Activated T-helper 1 cell treated with anti-CD3 and anti-CD28 coated beads, Interleukin-12 subunit alpha, Interleukin-12 subunit beta, Interleukin-2, Interleukin-4 antibody, amounts not matched to agents 30 ng/mL and 10 ng/mL and 1 ng/mL, durations not matched to agents 14 hours and 24 hours and 36 hours (primary cell): Measurements from ENCODE around the gene SCP2. TPM values are rescaled to one million over a fixed set of nuclear protein-coding genes. Genes with fewer than 3 reads are reported as not detected.

Experiments used
- DNase-seq: peaks from one replicate; pipeline ENCODE4 v3.0.0; 2021; ENCODE audit warnings: low spot score
- H3K27ac Mint-ChIP-seq: one replicate; pipeline ENCODE4 v1.8.0; 2021; ENCODE audit warnings: mild to moderate bottlenecking, mixed read lengths
- H3K27me3 Mint-ChIP-seq: one replicate; pipeline ENCODE4 v1.8.0; 2022; ENCODE audit warnings: mild to moderate bottlenecking, moderate library complexity, mixed read lengths; ENCODE audit not compliant: insufficient read depth
- H3K36me3 Mint-ChIP-seq: one replicate; pipeline ENCODE4 v1.8.0; 2021; ENCODE audit warnings: low read depth, mixed read lengths
- H3K4me1 Mint-ChIP-seq: one replicate; pipeline ENCODE4 v1.8.0; 2021; ENCODE audit warnings: low read depth, mixed read lengths
- H3K4me3 Mint-ChIP-seq: one replicate; pipeline ENCODE4 v1.8.0; 2021; ENCODE audit warnings: mild to moderate bottlenecking, moderate library complexity, mixed read lengths
- H3K9me3 Mint-ChIP-seq: one replicate; pipeline ENCODE4 v1.8.0; 2021; ENCODE audit warnings: mixed read lengths
- intact Hi-C: fragments of 100-400 bp; cut with micrococcal nuclease; formaldehyde crosslinking; loops from one replicate; pipeline ENCODE4 v1.15.1; 2024
- total RNA-seq: library from RNA; stranded (reverse); gene quantifications from 2 replicates; pipeline ENCODE4 v1.2.3, GENCODE V29; 2022

The SCP2 gene
- 54.7 and 58.3 TPM in 2 replicates for total RNA-seq

- Mint-ChIP-seq H3K27ac (peak within 1 kb of the TSS; percentile 83), H3K9me3 (no peaks in the 10 kb centered on the region), H3K4me3 (peak within 1 kb of the TSS; percentile 90), H3K27me3 (peaks cover 8% of the 10 kb centered on the region), H3K4me1 (peaks cover 15% of the 10 kb centered on the region), H3K36me3 (no peaks in the 10 kb centered on the region)
- intact Hi-C loops: loop anchor here (2.0 to 10.0 kb wide), 7 partner anchors 85 to 563 kb away; partner anchors contain the start of genes CC2D1B, CZIB, LRP8 and TUT4
- DNase-seq: peak; percentile 74
Measured at GRCh38 chr1:52927212-52928014, at the start of gene SCP2. SCP2 (plus strand) TSS chr1:52927276; CDS start chr1:52927397, 121 bp downstream.

DNA sequence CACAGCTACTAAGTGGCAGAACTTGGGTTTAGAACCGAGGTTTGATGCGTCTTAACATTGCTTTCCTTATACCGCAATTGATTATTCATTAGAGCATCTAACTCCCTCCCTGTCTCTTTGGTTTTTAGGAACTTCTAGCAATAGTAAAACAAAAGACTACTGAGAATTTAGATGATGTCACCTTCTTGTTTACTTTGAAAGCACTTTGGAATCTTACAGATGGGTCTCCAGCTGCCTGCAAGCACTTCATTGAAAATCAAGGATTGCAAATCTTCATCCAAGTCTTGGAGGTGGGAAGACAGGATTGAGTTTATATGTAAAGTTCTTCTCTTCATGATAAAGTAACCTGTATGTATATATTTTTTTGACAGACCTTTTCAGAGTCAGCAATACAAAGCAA lies 49.5 kb upstream of the SCP2 start:
- no peaks in the 10 kb centered on the region for H3K36me3 Mint-ChIP-seq
- no peaks in the 10 kb centered on the region for H3K4me1 Mint-ChIP-seq
- H3K9me3 Mint-ChIP-seq: no peaks in the 10 kb centered on the region
- intact Hi-C loops: no loop called here
- DNase-seq: no peak
- no peak overlapping the region for H3K27ac Mint-ChIP-seq
- no peak overlapping the region for H3K4me3 Mint-ChIP-seq
- H3K27me3 Mint-ChIP-seq: peaks cover 3% of the 10 kb centered on the region

- no peak for DNase-seq
- intact Hi-C loops: no loop called here
- Mint-ChIP-seq H3K27ac (no peak overlapping the region), H3K4me3 (no peak overlapping the region), H3K9me3 (no peaks in the 10 kb centered on the region), H3K27me3 (peaks cover 3% of the 10 kb centered on the region), H3K4me1 (no peaks in the 10 kb centered on the region), H3K36me3 (no peaks in the 10 kb centered on the region)
Measured at GRCh38 chr1:52880206-52880605, 46.9 kb upstream of the SCP2 start.

GRCh38 chr1:52887483-52887882 lies 39.6 kb upstream of the SCP2 start:
- no peaks in the 10 kb centered on the region for H3K36me3 Mint-ChIP-seq
- no peak overlapping the region for H3K4me3 Mint-ChIP-seq
- H3K27me3 Mint-ChIP-seq: peaks cover 2% of the 10 kb centered on the region
- H3K9me3 Mint-ChIP-seq: no peaks in the 10 kb centered on the region
- DNase-seq: no peak
- H3K27ac Mint-ChIP-seq: no peak overlapping the region
- no peaks in the 10 kb centered on the region for H3K4me1 Mint-ChIP-seq
- intact Hi-C loops: no loop called here

DNA sequence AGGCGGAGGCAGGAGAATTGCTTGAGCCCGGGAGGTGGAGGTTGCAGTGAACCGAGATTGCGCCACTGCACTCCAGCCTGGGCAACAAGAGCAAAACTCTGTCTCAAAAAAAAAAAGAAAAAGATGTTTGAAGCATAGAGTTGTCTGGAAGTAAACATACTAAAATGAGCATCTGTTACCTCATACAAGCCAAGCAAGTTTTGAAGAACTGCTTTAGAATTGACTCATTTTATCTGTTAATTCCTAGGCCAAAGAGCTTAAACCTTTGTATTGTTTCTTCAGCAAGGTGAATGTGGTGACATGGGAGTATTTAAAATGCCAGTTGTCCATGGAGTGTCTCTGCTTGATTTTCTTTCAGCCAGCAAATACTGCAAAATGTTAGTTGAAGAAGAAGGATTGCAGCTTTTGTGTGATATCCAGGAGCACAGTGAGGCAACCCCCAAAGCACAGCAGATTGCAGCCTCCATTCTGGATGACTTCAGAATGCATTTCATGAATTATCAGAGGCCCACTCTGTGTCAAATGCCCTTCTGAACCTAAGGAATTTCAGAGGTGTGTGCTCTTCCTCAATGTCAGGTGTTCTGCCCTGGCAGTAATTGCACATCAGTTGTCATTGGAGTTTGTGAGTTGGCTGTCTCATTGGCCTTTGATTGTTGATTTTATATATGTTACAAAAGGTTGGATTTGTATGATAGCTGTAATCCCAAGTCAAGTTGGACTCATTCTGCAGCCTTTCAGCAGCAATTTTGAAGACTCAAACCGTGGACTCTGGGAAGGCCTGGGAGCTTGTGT lies 34.5 kb upstream of the SCP2 start:
- no peaks in the 10 kb centered on the region for H3K9me3 Mint-ChIP-seq
- H3K4me3 Mint-ChIP-seq: no peak overlapping the region
- no peak for DNase-seq
- peaks cover 2% of the 10 kb centered on the region for H3K27me3 Mint-ChIP-seq
- intact Hi-C loops: no loop called here
- no peaks in the 10 kb centered on the region for H3K4me1 Mint-ChIP-seq
- H3K27ac Mint-ChIP-seq: no peak overlapping the region
- H3K36me3 Mint-ChIP-seq: no peaks in the 10 kb centered on the region

DNA sequence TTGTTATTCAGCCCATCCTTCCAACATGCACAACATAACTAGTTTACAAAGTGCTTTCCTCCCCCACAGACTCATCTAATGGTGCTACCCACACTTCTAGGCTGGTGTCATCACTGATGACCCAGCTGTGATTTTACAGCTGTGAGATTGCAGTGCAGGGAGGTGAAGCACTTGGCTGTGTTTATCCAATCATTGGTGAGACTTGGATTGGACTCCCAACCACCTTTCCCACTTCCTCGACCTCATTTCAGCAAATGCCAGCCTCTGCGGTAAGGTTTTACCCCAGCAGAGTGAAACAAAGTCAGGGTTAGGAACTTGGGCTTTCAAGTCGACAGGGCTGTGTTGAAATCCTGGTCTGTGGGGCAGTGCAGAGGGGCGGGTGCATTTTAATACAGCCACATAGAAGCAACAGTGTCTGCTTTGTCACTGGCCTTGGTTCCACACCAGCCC lies 27.6 kb upstream of the SCP2 start:
- intact Hi-C loops: no loop called here
- H3K27me3 Mint-ChIP-seq: no peaks in the 10 kb centered on the region
- no peaks in the 10 kb centered on the region for H3K36me3 Mint-ChIP-seq
- H3K9me3 Mint-ChIP-seq: no peaks in the 10 kb centered on the region
- DNase-seq: no peak
- no peaks in the 10 kb centered on the region for H3K4me1 Mint-ChIP-seq
- H3K27ac Mint-ChIP-seq: no peak overlapping the region
- no peak overlapping the region for H3K4me3 Mint-ChIP-seq

- intact Hi-C loops: no loop called here
- H3K27me3 Mint-ChIP-seq: no peaks in the 10 kb centered on the region
- H3K27ac Mint-ChIP-seq: no peak overlapping the region
- no peak for DNase-seq
- H3K36me3 Mint-ChIP-seq: no peaks in the 10 kb centered on the region
- H3K4me3 Mint-ChIP-seq: no peak overlapping the region
- H3K9me3 Mint-ChIP-seq: no peaks in the 10 kb centered on the region
- no peaks in the 10 kb centered on the region for H3K4me1 Mint-ChIP-seq
Measured at GRCh38 chr1:52900402-52900801, 26.7 kb upstream of the SCP2 start.

DNA sequence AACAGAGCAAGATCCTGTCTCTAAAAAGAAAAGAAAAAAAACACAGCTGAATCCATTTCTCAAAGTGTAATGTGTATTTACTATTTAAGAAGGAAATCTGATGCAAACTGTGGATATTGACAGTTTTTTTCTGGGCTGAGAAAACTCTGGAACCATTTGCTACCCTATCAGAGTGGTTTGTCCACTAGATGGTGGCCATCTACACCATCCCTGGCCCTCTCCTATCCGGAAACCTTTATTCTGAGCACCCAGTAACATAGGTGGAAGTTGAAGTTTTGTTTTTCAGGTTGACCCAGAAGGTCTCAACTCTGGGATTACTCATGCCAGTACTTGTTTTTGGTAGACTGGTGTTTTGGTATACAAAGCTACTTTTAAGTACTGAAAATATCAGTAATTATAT lies 25.7 kb upstream of the SCP2 start:
- Mint-ChIP-seq H3K9me3 (no peaks in the 10 kb centered on the region), H3K36me3 (no peaks in the 10 kb centered on the region), H3K27ac (no peak overlapping the region), H3K4me1 (no peaks in the 10 kb centered on the region), H3K27me3 (no peaks in the 10 kb centered on the region), H3K4me3 (no peak overlapping the region)
- no peak for DNase-seq
- intact Hi-C loops: no loop called here

DNA sequence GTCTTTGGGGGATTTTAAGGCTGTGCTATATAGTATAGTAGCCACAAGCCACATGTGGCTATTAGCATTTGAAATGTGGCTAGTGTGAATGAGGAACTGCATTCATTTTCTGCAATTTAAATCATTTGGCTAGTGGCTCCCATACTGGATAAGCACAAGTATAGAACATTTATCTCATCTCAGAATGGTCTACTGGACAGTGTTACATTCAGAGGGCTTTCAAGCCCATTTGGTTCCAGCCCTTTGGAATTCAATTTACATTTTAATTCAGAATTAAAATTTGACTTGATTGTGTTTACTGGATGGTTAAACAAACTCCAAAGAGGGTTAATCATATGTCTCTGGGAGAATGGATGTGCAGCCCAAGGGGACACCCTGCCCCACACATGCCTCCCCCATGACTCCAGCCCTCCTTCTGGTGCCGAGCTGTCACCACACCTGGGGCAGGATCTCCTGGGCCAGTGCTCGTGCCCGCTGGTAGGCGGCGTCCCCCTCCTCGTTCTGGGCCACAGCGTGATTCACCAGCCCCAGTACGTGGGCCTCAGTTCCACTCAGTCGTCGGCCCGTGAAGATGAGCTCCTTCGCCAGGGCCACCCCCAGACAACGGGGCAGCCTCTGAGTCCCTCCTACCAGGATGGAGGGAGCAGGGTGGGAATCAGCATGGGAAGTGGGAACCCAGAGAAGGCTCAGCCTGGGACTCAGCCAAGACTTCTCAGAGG lies 22.7 kb upstream of the SCP2 start:
- no peaks in the 10 kb centered on the region for H3K27me3 Mint-ChIP-seq
- no peaks in the 10 kb centered on the region for H3K9me3 Mint-ChIP-seq
- H3K4me3 Mint-ChIP-seq: no peak overlapping the region
- no peak for DNase-seq
- H3K36me3 Mint-ChIP-seq: peaks cover 2% of the 10 kb centered on the region
- H3K27ac Mint-ChIP-seq: no peak overlapping the region
- H3K4me1 Mint-ChIP-seq: no peaks in the 10 kb centered on the region
- intact Hi-C loops: no loop called here

GRCh38 chr1:52904927-52905698 lies 22.0 kb upstream of the SCP2 start:
- no peaks in the 10 kb centered on the region for H3K4me1 Mint-ChIP-seq
- intact Hi-C loops: loop anchor here (1.0 kb wide), 1 partner anchor 277 kb away; no protein-coding TSS in a partner anchor
- no peak overlapping the region for H3K27ac Mint-ChIP-seq
- peaks cover 2% of the 10 kb centered on the region for H3K36me3 Mint-ChIP-seq
- no peaks in the 10 kb centered on the region for H3K27me3 Mint-ChIP-seq
- no peak for DNase-seq
- H3K4me3 Mint-ChIP-seq: no peak overlapping the region
- H3K9me3 Mint-ChIP-seq: no peaks in the 10 kb centered on the region

DNA sequence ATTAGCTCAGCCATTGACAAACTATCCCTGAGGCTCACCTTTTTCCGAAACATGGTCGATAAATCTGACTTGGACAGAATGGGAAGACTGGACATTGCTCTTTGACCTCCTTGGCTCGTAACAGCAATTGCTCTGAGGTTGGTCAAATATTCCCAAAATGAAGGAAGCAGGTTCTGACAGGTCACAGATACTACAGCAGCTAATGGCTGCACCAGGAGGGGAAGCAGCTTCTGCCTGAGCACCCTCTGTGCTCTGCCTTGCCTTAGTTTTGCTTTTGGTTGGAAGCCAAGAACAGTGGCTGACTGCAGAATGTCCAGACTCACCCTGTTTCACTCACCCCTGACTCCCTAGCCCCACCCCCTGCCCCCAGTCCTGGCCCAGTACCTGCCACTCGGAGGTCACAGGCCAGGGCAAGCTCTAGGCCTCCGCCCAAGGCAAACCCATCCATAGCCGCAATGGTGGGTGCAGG lies 20.9 kb upstream of the SCP2 start:
- Mint-ChIP-seq H3K36me3 (peaks cover 2% of the 10 kb centered on the region), H3K4me1 (no peaks in the 10 kb centered on the region), H3K27ac (no peak overlapping the region), H3K4me3 (no peak overlapping the region), H3K27me3 (no peaks in the 10 kb centered on the region), H3K9me3 (no peaks in the 10 kb centered on the region)
- intact Hi-C loops: no loop called here
- no peak for DNase-seq

DNA sequence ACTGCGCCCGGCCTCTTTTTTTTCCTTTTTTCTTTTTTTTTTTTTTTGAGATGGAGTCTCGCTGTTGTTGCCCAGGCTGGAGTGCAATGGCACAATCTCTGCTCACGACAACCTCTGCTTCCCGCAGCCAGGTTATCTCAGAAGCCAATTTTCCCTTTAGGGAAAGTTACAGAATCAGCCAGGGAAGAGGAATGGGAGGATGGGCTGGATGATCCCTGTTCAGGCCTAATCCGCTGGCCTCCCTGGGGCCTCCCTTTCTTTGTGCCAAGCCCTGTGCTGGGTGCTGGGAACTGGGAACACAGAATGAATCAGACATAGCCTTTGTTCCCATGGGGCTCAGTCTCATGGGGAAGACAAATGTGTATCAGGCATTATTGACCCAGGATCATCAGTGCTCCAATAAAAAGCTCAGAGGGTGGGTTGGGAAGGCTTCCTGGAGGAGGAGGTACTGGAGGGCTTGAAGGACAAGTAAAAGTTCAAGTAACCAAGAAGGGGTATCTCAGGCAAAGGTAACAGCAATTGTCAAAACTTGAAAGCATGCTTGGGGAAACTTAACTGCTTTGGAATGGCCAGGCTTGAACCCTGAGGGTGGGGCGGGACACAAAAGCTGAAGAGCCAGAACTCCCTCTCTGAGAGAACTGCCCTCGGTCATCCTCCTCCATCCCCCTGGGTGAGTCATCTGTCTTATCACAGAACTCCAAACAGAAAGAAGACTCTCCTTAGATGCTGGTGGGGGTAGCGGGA lies 19.8 kb upstream of the SCP2 start:
- no peak for DNase-seq
- Mint-ChIP-seq H3K36me3 (peaks cover 2% of the 10 kb centered on the region), H3K4me3 (no peak overlapping the region), H3K4me1 (no peaks in the 10 kb centered on the region), H3K27me3 (no peaks in the 10 kb centered on the region), H3K27ac (no peak overlapping the region), H3K9me3 (no peaks in the 10 kb centered on the region)
- intact Hi-C loops: no loop called here
